Measurements from ENCODE around the gene PAOX.
"Not testable (repeated sequence)": the region's sequence is repeated elsewhere in the genome, so short reads cannot be mapped to it uniquely, and the experiment has no call there.

The PAOX gene

GRCh38 chr10:133411523-133412380, 32.7 kb downstream of the PAOX start:
- no peak for DNase-seq

GRCh38 chr10:133412381-133412711, 33.3 kb downstream of the PAOX start:
- DNase-seq: no peak

- not testable (repeated sequence) for DNase-seq
These were observed 35.3 kb downstream of the PAOX start for GRCh38 chr10:133414401-133414800.

- DNase-seq: no peak
These were observed 36.7 kb downstream of the PAOX start for GRCh38 chr10:133415752-133416151.

GRCh38 chr10:133418289-133418993, 39.4 kb downstream of the PAOX start:
- no peak for DNase-seq

GRCh38 chr10:133419211-133419950, 40.3 kb downstream of the PAOX start:
- DNase-seq: no peak

GRCh38 chr10:133420028-133420427, 41.0 kb downstream of the PAOX start:
- DNase-seq: no peak

- no peak for DNase-seq
These were observed 41.5 kb downstream of the PAOX start for GRCh38 chr10:133420579-133420978.

GRCh38 chr10:133421336-133422222, 42.5 kb downstream of the PAOX start:
- DNase-seq: no peak

GRCh38 chr10:133422223-133422806, 43.3 kb downstream of the PAOX start:
- DNase-seq: no peak

GRCh38 chr10:133422807-133423771, 44.0 kb downstream of the PAOX start:
- DNase-seq: no peak

- DNase-seq: not testable (repeated sequence)
These were observed 45.0 kb downstream of the PAOX start for GRCh38 chr10:133424102-133424501.

GRCh38 chr10:133424601-133425000, 45.5 kb downstream of the PAOX start, which contains the start of gene SPRN:
Gene SPRN (minus strand): TSS chr10:133424625. CDS start chr10:133423681, 944 bp downstream.
- not testable (repeated sequence) for DNase-seq

- DNase-seq: not testable (repeated sequence)
These were observed 50.5 kb downstream of the PAOX start for GRCh38 chr10:133429571-133429970.

GRCh38 chr10:133431888-133432613, 53.0 kb downstream of the PAOX start:
- DNase-seq: not testable (repeated sequence)

- DNase-seq: not testable (repeated sequence)
These were observed 53.7 kb downstream of the PAOX start for GRCh38 chr10:133432789-133433188.

GRCh38 chr10:133438711-133439273, 59.7 kb downstream of the PAOX start:
- DNase-seq: no peak

GRCh38 chr10:133439517-133440461, 60.7 kb downstream of the PAOX start:
- no peak for DNase-seq

All from stimulated activated CD8-positive, alpha-beta memory T cell treated with anti-CD3 and anti-CD28 coated beads, Interleukin-4, amount 100 ng/mL, for 48 hours (primary cell).